H9 (cell line): ENCODE measurements around the gene DCAF4. TPM values are rescaled to one million over a fixed set of nuclear protein-coding genes. Genes with fewer than 3 reads are reported as not detected.

ENCODE experiments used
- DNase-seq: peaks from one replicate; pipeline ENCODE4 v3.0.0-alpha.2; 2017
- H2AFZ ChIP-seq: one replicate; pipeline ENCODE4 v1.6.1; 2013; ENCODE audit warnings: mild to moderate bottlenecking, low read length, control low read depth, moderate library complexity
- H2AK5ac ChIP-seq: 2 replicates; pipeline ENCODE4 v1.6.1; 2013; ENCODE audit warnings: low read length, control low read depth, mixed read lengths; ENCODE audit not compliant: insufficient read length
- H2BK120ac ChIP-seq: one replicate; pipeline ENCODE4 v1.6.1; 2013; ENCODE audit warnings: low read depth, mild to moderate bottlenecking, low read length, control low read depth, inconsistent platforms; ENCODE audit not compliant: poor library complexity, severe bottlenecking
- H2BK12ac ChIP-seq: 2 replicates; pipeline ENCODE4 v1.6.1; 2013; ENCODE audit warnings: low read length, control low read depth, mixed read lengths, low read depth; ENCODE audit not compliant: insufficient read length
- H2BK15ac ChIP-seq: 2 replicates; pipeline ENCODE4 v1.6.1; 2013; ENCODE audit warnings: low read depth, low read length, control low read depth
- H2BK20ac ChIP-seq: one replicate; pipeline ENCODE4 v1.6.1; 2013; ENCODE audit warnings: low read depth, mild to moderate bottlenecking, low read length, control low read depth, inconsistent platforms; ENCODE audit not compliant: poor library complexity, severe bottlenecking
- H2BK5ac ChIP-seq: 2 replicates; pipeline ENCODE4 v1.6.1; 2013; ENCODE audit warnings: low read length, control low read depth, mixed read lengths; ENCODE audit not compliant: insufficient read length
- H3K14ac ChIP-seq: 2 replicates; pipeline ENCODE4 v1.6.1; 2013; ENCODE audit warnings: low read length, control low read depth; ENCODE audit not compliant: insufficient read depth
- H3K18ac ChIP-seq: 2 replicates; pipeline ENCODE4 v1.6.1; 2013; ENCODE audit warnings: low read depth, mild to moderate bottlenecking, mixed read lengths, low read length, control low read depth; ENCODE audit not compliant: insufficient read length
- H3K23ac ChIP-seq: 2 replicates; pipeline ENCODE4 v1.6.1; 2013; ENCODE audit warnings: low read length, control low read depth, mixed read lengths, low read depth; ENCODE audit not compliant: insufficient read length
- H3K23me2 ChIP-seq: 2 replicates; pipeline ENCODE4 v1.6.1; 2013; ENCODE audit warnings: low read depth, mild to moderate bottlenecking, mixed read lengths, low read length, control low read depth; ENCODE audit not compliant: insufficient read length, poor library complexity, severe bottlenecking
- H3K27ac ChIP-seq: 2 replicates; pipeline ENCODE4 v1.5.1; 2013; ENCODE audit warnings: low read length, control low read depth, mixed read lengths, low read depth; ENCODE audit not compliant: insufficient read length
- H3K27me3 ChIP-seq: 2 replicates; pipeline ENCODE4 v1.6.1; 2013; ENCODE audit warnings: low read length, control low read depth, inconsistent platforms; ENCODE audit not compliant: insufficient read depth
- H3K4ac ChIP-seq: 2 replicates; pipeline ENCODE4 v1.6.1; 2013; ENCODE audit warnings: low read depth, mild to moderate bottlenecking, control low read depth, inconsistent platforms, low read length, moderate library complexity
- H3K4me1 ChIP-seq: 2 replicates; pipeline ENCODE4 v1.6.1; 2013; ENCODE audit warnings: low read length, control low read depth, inconsistent platforms; ENCODE audit not compliant: insufficient read depth
- H3K4me2 ChIP-seq: 2 replicates; pipeline ENCODE4 v1.6.1; 2013; ENCODE audit warnings: low read length, control low read depth, mixed read lengths; ENCODE audit not compliant: insufficient read length, insufficient read depth
- H3K56ac ChIP-seq: 2 replicates; pipeline ENCODE4 v1.6.1; 2013; ENCODE audit warnings: low read depth, mild to moderate bottlenecking, mixed read lengths, low read length, control low read depth; ENCODE audit not compliant: insufficient read length
- H3K79me1 ChIP-seq: 2 replicates; pipeline ENCODE4 v1.6.1; 2013; ENCODE audit warnings: low read depth, mild to moderate bottlenecking, moderate library complexity, low read length, control low read depth, inconsistent platforms; ENCODE audit not compliant: insufficient read depth, poor library complexity, severe bottlenecking
- H3K79me2 ChIP-seq: 2 replicates; pipeline ENCODE4 v1.6.1; 2013; ENCODE audit warnings: low read length, control low read depth, inconsistent platforms; ENCODE audit not compliant: insufficient read depth
- H3K9ac ChIP-seq: 2 replicates; pipeline ENCODE4 v1.6.1; 2013; ENCODE audit warnings: low read length, control low read depth, mixed read lengths; ENCODE audit not compliant: insufficient read length; ENCODE audit errors: extremely low read depth
- H3K9me3 ChIP-seq: one replicate; pipeline ENCODE4 v1.6.1; 2013; ENCODE audit warnings: low read depth, low read length, inconsistent platforms; ENCODE audit not compliant: control insufficient read depth
- H3T11ph ChIP-seq: one replicate; pipeline ENCODE4 v1.6.1; 2013; ENCODE audit warnings: mild to moderate bottlenecking, low read length, control low read depth, inconsistent platforms
- H4K20me1 ChIP-seq: one replicate; pipeline ENCODE4 v1.6.1; 2013; ENCODE audit not compliant: control insufficient read depth, insufficient read length, insufficient read depth
- H4K5ac ChIP-seq: 2 replicates; pipeline ENCODE4 v1.6.1; 2013; ENCODE audit warnings: low read depth, mild to moderate bottlenecking, mixed read lengths, low read length, control low read depth; ENCODE audit not compliant: insufficient read length
- H4K8ac ChIP-seq: replicated peaks from 2 replicates; pipeline ENCODE4 v1.6.1; 2013; ENCODE audit warnings: low read length, control low read depth, mixed read lengths, low read depth; ENCODE audit not compliant: insufficient read length
- H4K91ac ChIP-seq: 2 replicates; pipeline ENCODE4 v1.6.1; 2013; ENCODE audit warnings: low read depth, mild to moderate bottlenecking, moderate library complexity, mixed read lengths, low read length, control low read depth; ENCODE audit not compliant: insufficient read length
- H3K27ac Mint-ChIP-seq, 3 experiments: 2 replicates in 2 of 3; 3 replicates in 1 of 3; pipeline ENCODE4 v1.8.0; 2020 to 2021; ENCODE audit warnings: mixed read lengths in 3 of 3, mild to moderate bottlenecking in 1 of 3, moderate library complexity in 1 of 3
- H3K27me3 Mint-ChIP-seq: 2 replicates; pipeline ENCODE4 v1.8.0; 2021; ENCODE audit warnings: low read depth, mild to moderate bottlenecking, moderate library complexity, mixed read lengths
- H3K36me3 Mint-ChIP-seq, 3 experiments: 2 replicates in 2 of 3; 3 replicates in 1 of 3; pipeline ENCODE4 v1.8.0; 2020 to 2021; ENCODE audit warnings: low read depth in 3 of 3, mixed read lengths in 3 of 3; ENCODE audit not compliant: insufficient read depth in 1 of 3
- H3K4me1 Mint-ChIP-seq, 2 experiments: 2 replicates each; pipeline ENCODE4 v1.8.0; 2020; ENCODE audit warnings: mixed read lengths in 2 of 2
- H3K4me3 Mint-ChIP-seq, 2 experiments: 2 replicates in 1 of 2; 3 replicates in 1 of 2; pipeline ENCODE4 v1.8.0; 2020 to 2021; ENCODE audit warnings: mild to moderate bottlenecking in 2 of 2, mixed read lengths in 2 of 2, moderate library complexity in 1 of 2
- H3K9me3 Mint-ChIP-seq, 2 experiments: 2 replicates in 1 of 2; 3 replicates in 1 of 2; pipeline ENCODE4 v1.8.0; 2020; ENCODE audit warnings: mild to moderate bottlenecking in 2 of 2, mixed read lengths in 2 of 2, moderate library complexity in 1 of 2
- CTCF ChIP-seq: fragments of 200-600 bp; sonication (generic); conservative IDR thresholded peaks from 3 replicates; pipeline ENCODE4 v1.8.0; 2021; ENCODE audit warnings: antibody characterized with exemption, mild to moderate bottlenecking
- WGBS: extraction: QIAGEN DNeasy Blood & Tissue Kit; methylation state at CpG from one replicate; pipeline ENCODE4 v1.1.7; 2013; ENCODE audit warnings: missing lambda C conversion rate, low lambda C conversion rate, mixed read lengths; ENCODE audit not compliant: insufficient read length; ENCODE audit errors: extremely low coverage; 5-methylcytosine and 5-hydroxymethylcytosine counted together
- total RNA-seq: library from RNA; stranded (reverse); gene quantifications from 2 replicates; pipeline ENCODE4 v1.2.1, GENCODE V29; 2021

DCAF4 gene
- total RNA-seq, 1 experiment from 2014 or later, result 32.0 TPM

- no peak overlapping the region for H3K27ac ChIP-seq
- no peaks in the 10 kb centered on the region for H3K27me3 ChIP-seq
- no peaks in the 10 kb centered on the region for H3K79me1 ChIP-seq
- no peak overlapping the region for H3T11ph ChIP-seq
- H2BK12ac ChIP-seq, result no peak overlapping the region
- WGBS, result no CpG with 5 or more reads among the region's 14 CpGs
- no peaks in the 10 kb centered on the region for H3K79me2 ChIP-seq
- H3K9me3 ChIP-seq, result no peaks in the 10 kb centered on the region
- TF ChIP-seq CTCF, result peak; percentile 45
- no peak overlapping the region for H2BK5ac ChIP-seq
- H4K5ac ChIP-seq, result no peak overlapping the region
- no peaks in the 10 kb centered on the region for H3K4me1 Mint-ChIP-seq
- H3K14ac ChIP-seq, result no peak overlapping the region
- no peaks in the 10 kb centered on the region for H3K23me2 ChIP-seq
- no peak for DNase-seq
- no peak overlapping the region for H4K8ac ChIP-seq
- no peak overlapping the region for H4K91ac ChIP-seq
- H3K36me3 Mint-ChIP-seq, result peaks cover 4 to 70% (median 31%) of the 10 kb centered on the region in 3 experiments; a peak in 6 of 7 replicates
- H3K9me3 Mint-ChIP-seq, result no peaks in the 10 kb centered on the region
- no peaks in the 10 kb centered on the region for H3K27me3 Mint-ChIP-seq
- H2BK120ac ChIP-seq, result no peak overlapping the region
- H3K23ac ChIP-seq, result no peak overlapping the region
- no peak overlapping the region for H3K9ac ChIP-seq
- H4K20me1 ChIP-seq, result no peaks in the 10 kb centered on the region
- H3K4me2 ChIP-seq, result no peak overlapping the region
- H3K27ac Mint-ChIP-seq, result no peak overlapping the region
- no peak overlapping the region for H3K18ac ChIP-seq
- no peaks in the 10 kb centered on the region for H3K4me1 ChIP-seq
- H2AFZ ChIP-seq, result no peak overlapping the region
- H2BK20ac ChIP-seq, result no peak overlapping the region
- no peak overlapping the region for H2BK15ac ChIP-seq
- no peak overlapping the region for H3K4me3 Mint-ChIP-seq
- H3K4ac ChIP-seq, result no peak overlapping the region
- H3K56ac ChIP-seq, result no peak overlapping the region
- H2AK5ac ChIP-seq, result no peak overlapping the region
These were observed 16.7 kb downstream of the DCAF4 start for GRCh38 chr14:72942934-72943333.
